Stimulated activated CD8-positive, alpha-beta memory T cell treated with anti-CD3 and anti-CD28 coated beads, Interleukin-12 subunit alpha, Interleukin-12 subunit beta, amount 100 ng/mL, for 24 hours (primary cell): ENCODE results near the gene MAP3K5.

ENCODE experiments used
- DNase-seq: peaks from one replicate; pipeline ENCODE4 v3.0.0-alpha.2; 2020; ENCODE audit errors: extremely low read depth

Gene MAP3K5

DNA sequence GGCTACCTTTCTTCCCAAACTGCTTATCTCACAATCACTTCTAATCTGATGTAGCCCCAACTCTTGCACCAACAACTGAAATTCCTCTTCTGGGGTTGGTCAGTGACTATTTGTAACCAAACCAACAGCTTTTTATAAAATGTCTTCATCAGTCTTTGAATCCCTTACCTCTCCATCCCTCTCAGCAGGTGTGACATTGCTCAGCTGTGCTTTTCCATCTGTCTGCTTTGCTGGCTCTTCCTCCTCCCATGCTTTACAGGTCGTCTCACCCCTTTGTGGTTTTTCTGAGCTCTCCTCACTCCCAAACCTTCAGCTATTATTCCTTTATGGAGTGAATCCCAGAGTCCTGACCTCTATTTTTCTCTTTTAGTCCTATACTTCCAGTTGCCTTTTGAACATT is 248.0 kb downstream of the MAP3K5 start:
- DNase-seq: no peak

DNA sequence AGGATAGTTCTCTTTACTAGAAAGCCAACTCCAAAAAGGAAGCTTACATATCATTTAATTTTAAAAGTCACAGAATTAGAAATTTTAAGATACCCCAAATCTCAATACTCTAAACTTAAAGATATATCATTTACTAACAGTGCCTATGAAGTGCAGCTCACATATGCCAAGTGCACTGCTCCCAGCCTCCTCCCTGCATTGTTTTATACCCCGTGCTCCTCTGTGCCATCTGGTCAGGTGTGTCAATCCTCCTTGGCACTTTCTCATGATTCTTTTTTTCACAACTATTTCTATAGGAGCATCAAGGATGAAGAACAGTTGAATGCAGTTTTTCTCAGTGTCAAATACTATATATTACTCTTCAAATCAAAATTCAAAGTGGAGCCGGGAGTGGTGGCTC is 250.9 kb downstream of the MAP3K5 start:
- no peak for DNase-seq

DNA sequence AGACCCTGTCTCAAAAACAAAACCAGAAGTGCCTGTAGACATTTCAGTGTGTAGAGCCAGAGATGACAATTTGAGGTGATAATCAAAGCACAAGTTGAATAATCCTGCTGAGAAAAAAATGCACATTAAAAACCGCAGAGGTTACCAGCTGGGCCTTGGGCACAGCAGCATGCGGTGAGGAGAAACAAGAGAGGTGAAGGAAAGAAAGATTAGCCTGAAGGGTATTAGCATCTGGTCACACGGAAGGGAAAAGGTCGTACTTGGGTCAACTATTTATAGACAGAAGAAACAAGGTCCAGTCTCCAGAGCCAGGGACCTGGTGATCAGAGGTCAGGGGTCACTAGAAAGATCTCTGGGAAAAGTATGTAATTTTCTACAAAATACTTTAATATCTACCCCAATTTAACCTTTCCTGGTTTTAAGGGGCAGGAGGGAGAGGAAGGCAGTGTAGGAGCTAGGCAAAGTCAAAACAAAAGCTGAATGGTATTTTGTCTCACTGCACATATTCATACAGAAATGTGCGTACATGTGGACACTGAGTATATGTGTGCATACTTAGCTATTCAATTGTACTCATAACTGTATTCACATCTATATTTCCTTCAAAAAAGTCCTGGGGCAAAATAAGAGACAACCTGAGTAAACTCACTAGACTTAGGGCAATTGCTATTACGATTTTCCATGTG is 252.2 kb downstream of the MAP3K5 start:
- DNase-seq: no peak

DNA sequence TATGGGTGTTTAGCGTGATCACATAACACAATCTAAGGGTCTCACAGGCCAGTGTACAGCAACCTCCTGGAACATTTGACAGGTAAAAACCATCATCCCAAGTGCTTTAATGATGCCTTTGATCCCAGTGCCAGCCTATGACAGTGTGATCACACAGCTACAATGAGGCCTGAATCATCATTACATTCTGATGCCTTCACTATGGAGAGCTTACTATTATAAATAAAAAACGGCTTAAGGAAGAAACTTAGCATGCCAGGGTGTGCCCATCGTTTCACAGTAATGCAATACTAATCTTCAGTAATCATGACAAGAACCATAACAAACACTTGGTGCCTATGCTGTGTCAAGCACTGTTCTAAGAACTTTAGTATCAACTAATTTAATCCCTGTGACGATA is 253.4 kb downstream of the MAP3K5 start:
- no peak for DNase-seq

DNA sequence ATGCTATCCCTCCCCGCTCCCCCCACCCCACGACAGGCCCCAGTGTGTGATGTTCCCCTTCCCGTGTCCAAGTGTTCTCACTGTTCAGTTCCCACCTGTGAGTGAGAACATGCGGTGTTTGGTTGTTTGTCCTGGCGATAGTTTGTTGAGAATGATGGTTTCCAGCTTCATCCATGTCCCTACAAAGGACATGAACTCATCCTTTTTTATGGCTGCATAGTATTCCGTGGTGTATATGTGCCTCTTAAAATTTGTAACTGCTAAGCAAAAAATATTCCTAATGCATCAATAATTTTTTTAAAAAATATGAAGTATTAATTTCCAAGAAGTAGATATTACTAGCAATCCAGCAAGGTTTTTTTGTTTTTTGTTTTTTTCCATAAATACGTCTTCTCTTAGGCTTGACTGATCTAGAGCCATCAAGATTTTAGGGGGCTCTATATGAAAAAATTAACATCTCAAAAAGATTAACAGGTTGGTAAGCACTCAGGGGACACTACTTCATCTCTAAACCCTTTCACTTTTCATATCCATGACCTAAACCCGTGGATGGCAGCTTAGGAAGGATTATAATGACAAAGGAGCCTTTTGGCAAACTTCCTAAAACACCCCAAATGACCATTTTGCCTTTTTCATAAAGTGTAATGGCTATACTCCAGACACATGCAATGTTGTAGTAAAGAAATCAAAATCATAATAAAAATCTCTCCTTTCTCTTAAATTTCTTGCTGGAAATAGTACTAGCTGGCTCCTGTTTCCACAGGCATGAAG is 256.2 kb downstream of the MAP3K5 start:
- no peak for DNase-seq

DNA sequence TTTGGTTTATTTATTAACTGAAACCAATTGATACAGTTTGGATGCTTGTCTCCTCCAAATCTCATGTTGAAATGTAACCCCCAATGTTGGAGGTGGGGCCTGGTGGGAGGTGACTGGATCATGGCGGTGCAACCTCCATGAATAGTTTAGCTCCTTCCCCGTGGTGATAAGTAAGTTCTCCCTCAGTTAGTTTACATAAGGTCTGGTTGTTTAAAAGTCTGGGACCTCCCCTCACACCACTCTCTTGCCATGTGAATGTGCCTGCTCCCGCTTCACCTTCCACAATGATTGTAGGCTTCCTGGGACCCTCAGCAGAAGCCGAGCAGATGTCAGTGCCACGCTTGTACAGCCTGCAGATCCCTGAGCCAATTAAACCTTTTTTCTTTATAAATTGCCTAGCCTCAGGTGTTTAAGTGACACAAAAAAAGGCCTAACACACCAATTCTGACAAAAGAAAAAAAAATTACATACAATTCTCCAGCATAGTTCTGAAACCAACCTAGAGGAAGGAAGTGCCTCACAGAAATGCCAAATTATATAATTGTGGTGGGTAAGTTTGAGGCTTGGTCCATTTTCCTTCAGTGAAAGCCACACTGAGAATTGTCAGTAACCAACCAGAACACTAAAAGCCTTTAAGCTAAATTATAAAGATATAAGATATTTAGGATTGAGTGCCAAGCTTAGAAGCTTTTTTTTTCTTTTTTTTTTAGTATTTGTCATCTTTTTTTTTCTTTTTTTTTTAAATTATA is 257.1 kb downstream of the MAP3K5 start:
- no peak for DNase-seq

DNA sequence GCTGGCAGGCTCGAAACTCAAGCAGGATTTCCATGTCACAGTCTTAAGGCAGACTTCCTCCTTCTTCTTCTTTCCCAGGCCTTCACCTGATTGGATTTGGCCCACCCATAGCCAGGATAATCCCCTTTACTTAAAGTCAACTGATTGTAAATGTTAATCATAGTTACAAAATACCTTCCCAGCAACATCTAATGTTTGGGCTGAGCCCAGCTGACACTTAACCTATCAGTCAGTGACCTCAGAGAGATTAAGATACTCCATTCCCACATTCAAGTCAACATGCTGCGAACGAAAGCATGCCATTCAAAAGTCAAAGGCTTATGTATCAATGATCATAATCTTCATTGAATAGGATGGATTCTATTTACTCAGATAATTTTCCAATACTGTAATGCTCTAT is 258.0 kb downstream of the MAP3K5 start:
- no peak for DNase-seq

DNA sequence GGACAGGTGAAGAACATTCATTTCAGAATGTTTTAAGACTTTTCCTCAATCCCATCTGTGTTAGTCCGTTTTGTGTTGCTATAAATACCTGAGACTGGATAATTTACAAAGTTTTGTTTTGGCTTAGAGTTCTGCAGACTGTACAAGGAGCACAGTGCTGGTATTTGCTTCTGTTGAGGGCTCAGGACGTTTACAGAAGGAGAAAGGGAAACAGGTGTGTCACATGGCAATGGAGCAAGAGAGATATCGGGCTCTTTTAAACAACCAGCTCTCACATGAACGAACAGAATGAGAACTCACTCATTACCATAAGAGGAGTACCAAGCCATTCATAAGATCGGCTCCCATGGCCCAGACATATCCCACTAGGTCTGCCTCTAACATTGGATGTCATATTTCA is 258.8 kb downstream of the MAP3K5 start:
- DNase-seq: no peak

DNA sequence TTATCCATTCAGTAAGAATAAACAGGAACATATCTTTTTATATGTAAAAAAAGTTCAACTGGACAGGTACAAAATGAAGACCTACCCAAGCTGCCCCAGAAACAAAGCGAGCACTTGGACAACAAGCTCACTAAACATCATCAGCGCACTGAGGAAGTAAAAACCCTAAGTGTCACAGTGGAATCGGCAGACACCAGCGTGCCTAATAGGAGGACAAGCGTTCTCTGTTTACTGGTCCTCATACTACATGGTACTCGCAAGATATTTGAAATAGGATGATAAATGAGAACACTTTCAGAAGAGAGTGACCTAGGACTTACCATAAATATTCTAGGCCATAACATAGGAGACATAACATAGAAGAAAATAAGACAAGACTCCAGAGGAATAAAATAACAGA is 260.2 kb downstream of the MAP3K5 start:
- no peak for DNase-seq

DNA sequence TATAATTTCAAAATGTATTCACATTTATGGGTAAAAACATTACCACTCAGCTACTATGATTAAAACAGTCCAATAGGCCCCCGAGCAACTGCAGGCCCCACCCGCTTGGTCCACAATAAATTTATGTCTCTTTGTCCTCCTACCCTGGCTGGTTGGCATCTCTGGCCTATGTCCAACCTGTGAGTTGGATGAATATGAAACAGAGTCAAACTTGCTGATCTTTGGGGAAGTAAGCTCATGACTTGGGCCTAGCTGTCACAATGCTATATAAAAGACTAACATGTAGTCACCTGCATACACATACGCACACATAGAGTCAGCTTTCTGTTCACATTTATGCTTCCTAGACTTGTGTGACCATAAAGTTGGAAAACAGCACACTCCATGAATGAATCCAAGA is 262.6 kb downstream of the MAP3K5 start:
- no peak for DNase-seq

DNA sequence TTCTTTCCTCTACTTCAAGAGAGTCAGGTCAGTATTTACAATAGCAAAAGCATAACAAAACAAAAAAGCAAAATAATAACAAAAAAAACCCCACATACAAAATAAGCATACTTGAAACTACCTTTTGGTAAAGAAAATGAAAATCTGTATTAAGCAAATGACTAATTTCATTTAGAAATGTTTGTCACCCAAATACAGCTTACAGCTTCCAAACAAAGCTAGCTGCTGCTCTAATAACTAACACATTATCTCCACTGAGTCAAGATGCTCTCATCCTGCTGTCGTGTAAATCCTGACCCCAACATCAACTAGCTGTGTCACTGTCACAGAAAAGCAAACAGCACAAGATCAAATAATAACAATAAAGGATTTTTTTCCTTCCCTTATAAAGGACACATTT is 263.8 kb downstream of the MAP3K5 start:
- DNase-seq: no peak

DNA sequence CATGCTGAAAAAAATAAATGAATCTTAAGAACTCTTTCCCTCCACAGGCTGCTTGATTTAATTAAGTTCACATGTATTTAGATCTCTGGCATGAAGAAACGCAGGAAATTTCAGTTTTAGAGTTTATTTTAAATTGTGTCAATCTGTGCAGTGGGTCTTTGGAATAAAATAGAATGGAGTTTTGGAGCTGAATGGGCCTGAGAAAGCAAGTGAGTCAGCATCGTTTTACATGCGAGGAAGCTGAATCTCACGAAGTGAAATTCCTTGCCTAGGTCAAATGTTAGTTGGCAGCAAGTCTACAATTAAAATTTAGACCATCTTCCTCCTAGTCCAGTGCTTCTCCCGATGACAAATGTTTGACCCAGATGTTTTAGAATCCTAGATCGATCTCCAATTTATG is 264.4 kb downstream of the MAP3K5 start:
- DNase-seq: no peak

DNA sequence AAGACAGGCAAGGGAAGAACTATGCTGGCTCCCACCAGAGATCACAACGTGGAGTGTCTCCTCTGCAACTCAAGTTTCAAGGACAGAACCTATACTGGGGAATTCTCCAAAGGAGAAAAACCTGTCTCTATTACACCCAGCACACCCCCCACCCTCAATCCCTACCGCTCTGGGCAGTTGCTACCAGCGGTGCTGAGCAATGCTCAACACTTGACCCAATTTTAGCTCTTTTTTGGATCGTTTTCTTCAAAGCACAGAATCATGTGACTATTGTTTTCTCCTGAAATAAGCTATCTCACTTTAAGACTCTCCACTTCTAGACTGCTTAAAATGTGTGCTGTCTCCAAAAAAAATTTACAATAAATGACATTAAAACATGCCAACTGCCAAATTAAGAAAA is 265.3 kb downstream of the MAP3K5 start:
- no peak for DNase-seq

DNA sequence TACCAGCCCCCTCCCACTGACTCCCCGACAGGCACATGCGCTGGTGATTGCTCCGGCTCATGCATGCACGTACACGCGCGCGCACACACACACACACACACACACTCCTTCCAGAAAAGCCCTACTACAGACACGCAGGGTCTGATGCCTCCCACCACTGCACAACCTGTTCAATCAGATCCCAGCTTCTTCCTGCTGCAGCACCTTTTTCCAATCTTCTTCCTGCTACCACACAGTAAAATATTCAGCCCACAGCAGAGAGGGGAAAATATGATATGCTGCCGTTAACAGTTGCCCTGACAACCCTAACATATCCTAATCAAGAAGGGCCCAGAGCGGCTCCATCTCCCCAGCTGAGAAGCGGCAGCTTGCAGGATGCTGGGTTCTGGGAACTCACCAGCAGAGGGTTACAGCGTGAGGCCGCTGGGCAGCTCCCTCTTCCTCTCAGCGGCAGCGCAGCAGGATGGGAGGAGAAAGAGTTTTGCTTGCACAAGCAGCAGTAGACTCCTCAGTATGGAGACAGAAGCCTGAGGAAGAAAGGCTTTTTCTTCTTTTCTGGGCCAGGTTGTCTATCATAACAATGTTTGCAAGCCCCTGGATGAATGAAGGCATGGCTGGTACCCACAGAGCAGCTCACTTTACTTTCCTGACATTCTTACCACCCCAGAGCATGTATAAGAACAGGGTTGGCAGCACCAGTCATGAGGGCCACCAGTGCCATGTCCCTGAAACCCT is 265.9 kb downstream of the MAP3K5 start:
- DNase-seq: no peak

DNA sequence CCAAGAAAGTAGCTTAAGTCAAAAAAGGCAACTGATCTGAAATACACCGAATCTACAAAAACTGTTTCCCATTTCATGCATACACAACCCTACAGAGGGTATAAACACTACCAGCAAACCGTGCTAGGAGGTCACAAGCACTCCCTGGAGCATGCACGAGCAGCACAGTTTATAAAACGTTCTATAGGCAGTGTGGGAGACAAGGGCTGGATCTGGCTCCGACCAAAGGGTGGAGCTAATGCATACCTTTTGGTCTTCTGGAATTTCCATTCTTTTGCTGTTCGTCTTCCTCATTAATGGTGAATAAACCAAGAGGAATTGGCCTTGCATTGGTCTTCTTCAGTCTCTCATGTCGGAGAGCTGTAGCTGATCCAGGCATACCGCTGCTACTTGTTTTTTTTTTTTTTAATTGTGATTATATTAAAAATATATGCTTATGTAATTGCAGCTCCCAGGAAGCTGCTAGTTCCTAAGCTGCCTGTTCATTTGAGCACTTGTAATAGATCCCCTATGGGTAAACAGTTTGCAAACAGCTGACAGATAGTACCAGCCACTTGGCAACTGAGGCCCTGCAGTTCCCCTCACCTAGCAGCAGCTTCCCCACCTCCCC is 266.6 kb downstream of the MAP3K5 start:
- DNase-seq: no peak

DNA sequence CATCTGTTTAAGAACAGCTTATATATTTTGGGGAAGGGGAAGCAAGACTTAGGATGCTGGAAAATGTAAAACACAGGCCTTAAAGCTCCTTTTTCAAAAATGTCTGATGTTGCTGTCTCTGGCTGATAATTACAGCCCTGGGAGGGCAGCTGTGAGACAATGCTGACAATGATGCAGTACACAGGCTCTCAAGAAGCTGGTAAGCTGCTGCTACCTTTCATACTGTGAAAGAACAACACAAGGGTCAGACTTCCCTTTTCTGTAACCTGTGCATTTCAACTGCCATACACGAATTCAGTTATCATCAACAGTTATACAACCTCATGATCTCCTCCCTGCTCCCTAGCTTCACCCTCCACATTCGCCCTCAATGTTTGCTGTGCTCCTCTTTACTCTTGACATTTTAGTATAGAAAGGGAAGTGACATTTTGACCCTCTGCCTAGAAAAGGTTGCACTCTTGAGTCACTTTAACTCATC is 267.3 kb downstream of the MAP3K5 start:
- no peak for DNase-seq

DNA sequence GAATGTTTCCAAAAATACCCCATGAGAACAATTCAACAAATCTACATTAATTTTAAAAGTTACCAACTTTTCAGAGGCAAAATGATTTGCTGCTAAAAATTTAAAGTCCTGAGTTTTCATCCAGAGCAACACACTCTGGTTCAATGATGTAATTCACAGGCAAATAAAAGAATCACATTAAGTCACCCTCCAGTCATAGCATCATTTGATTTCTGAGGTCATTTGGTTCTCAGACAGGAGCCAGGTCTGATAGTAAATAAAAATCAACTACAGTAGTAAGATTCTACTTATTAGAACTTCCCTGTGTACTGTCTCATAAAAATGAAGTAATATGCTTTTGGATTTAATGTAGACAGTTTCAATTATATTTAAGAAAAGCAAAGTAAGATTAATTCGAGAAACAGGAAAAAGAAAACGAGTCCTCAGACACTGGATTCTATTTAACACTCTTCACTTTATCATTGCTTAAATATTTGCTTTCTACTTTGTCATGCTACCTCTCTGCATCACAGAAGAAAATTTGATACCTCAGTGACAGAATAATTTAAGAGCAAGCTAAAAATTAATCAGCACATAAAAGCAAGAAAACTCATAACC is 267.8 kb downstream of the MAP3K5 start:
- DNase-seq: no peak

DNA sequence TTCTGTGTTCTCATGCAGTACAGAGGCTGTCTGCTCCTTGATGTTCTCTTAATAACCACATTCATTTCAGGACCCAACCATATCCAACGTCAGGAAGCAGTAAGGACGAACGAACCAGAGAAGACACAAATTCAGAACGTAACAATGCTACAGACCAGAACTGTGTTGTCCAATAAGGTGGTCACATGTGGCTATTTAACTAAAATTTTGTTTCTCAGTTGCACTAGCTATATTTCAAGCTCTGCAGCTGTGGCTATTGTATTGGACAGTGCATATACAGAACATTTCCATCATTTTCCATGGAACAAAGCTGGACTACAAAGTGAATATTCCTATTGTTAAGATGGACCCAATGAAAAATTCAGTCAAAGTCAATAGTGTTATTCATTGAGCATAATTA is 269.1 kb downstream of the MAP3K5 start:
- no peak for DNase-seq

DNA sequence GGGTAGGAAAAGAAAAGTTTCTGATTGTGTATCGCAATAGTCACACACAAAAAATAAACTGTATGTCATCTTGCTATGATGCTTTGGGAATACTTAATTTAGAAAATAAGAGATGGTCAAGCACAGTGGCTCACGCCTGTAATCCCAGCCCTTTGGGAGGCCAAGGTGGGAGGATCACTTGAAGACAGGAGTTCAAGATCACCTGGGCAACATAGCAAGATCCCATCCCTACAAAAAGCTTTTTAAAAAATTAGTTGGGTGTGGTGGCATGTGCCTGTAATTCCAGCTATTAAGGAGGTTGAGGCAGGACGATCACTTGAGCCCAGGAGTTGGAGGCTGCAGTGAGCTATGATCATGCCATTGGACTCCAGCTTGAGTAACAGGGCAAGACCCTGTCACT is 269.6 kb downstream of the MAP3K5 start:
- no peak for DNase-seq

DNA sequence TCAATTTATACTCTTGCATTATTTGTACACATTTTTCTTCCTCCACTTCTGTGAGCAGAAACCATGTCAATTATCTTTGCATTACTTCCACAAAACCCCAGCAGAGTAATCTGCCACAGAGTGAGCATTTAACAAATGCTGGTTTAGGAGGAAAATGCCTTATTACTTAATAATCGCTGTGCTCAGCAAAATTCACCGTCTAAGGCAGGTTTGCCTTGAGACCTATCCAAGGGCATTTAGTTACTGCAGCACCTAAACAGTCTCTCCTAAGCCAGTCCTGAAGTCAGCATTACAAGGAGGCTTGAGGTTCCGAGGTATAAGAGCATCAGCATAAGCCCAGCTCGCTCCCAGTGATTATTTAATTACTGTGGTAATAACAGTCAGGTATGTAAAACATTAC is 270.4 kb downstream of the MAP3K5 start:
- DNase-seq: no peak

DNA sequence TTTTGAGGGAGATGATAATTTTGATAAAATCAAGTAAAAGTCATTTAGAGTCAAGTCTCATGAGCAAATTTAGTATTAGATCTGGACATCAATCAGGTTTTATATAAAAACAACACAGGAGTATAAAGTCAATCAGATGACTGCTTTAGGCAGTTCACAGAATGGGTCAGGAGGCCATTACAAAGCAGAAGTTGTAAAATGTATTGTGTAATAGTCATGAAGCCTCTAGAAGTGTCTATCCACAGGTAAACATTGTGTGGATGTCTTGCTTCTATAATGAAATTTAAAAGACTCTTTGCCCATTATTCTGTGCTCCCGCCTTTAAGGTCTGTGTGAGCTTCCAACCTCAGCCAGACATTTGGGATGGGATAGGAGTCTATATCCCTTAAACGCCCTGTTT is 270.9 kb downstream of the MAP3K5 start:
- no peak for DNase-seq
